ENCODE data around the gene SBF1. TPM values are rescaled to one million over a fixed set of nuclear protein-coding genes. Genes with fewer than 3 reads are reported as not detected.

SBF1 gene
- total and polyA plus RNA-seq, 2 of the 13 experiments (the other 11 are each of a cell fraction or from before 2014, with no cell fraction given), result 31.7 to 40.9 TPM

DNA sequence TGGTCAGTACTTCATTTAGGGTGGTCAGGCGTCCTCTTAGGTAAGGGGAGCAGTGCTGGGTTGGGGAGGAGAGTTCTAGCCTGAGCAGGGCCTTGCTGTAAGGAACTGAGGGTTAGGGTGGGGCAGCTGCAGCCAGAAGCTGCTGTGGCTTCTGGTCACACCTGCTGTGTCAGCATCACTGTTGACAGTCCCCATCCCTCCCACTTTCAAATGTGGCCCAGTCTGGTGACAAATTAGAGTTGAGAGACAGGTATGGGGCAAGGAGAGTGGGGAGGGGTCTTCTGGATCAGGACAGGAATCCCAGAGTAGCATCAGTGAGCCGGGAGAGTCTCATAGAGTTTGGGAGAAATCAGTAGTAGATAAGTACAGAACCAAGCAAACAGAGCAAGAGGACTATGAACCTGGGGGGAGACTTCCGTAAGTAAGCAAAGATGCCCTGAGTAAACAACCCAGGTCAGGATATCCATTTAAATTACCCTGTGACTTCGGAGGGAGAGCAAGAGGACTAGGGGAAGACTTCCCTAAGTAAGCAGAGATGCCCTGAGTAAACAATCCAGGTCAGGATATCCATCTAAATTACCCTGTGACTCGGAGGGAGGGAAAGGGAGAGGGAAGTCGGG, 78.0 kb downstream of the SBF1 start (continued):
- TF ChIP-seq, protein P1, sequence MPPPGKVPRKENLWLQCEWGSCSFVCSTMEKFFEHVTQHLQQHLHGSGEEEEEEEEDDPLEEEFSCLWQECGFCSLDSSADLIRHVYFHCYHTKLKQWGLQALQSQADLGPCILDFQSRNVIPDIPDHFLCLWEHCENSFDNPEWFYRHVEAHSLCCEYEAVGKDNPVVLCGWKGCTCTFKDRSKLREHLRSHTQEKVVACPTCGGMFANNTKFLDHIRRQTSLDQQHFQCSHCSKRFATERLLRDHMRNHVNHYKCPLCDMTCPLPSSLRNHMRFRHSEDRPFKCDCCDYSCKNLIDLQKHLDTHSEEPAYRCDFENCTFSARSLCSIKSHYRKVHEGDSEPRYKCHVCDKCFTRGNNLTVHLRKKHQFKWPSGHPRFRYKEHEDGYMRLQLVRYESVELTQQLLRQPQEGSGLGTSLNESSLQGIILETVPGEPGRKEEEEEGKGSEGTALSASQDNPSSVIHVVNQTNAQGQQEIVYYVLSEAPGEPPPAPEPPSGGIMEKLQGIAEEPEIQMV (CRISPR knock-in tag; IDR thresholded peaks at IDR 0.05; ENCODE audit: low read depth), result no peak
- TF ChIP-seq ELF4 (CRISPR knock-in tag; IDR thresholded peaks at IDR 0.05; ENCODE audit: borderline replicate concordance) (peak; percentile 85; the same call in 1 of the 2 replicates), ZNF788 (CRISPR knock-in tag; IDR thresholded peaks at IDR 0.05; ENCODE audit: borderline replicate concordance) (peak; percentile 52; the same call in 1 of the 2 replicates), ARHGAP35 (CRISPR knock-in tag; IDR thresholded peaks at IDR 0.05; ENCODE audit: borderline replicate concordance) (no peak), ATM (IDR thresholded peaks at IDR 0.05; ENCODE audit: borderline replicate concordance) (no peak), CSRNP2 (CRISPR knock-in tag; conservative IDR thresholded peaks at IDR 0.05; ENCODE audit: low read depth) (no peak), ZNF772 (CRISPR knock-in tag; IDR thresholded peaks at IDR 0.05) (peak; percentile 87), ZNF282 (IDR thresholded peaks at IDR 0.05; ENCODE audit: partially characterized antibody) (no peak), RARA (CRISPR knock-in tag; IDR thresholded peaks at IDR 0.05) (peak; percentile 96), ZNF749 (CRISPR knock-in tag; IDR thresholded peaks at IDR 0.05; ENCODE audit: borderline replicate concordance) (peak; percentile 34; the same call in 1 of the 2 replicates), ZNF703 (CRISPR knock-in tag; IDR thresholded peaks at IDR 0.05; ENCODE audit: borderline replicate concordance) (peak; percentile 70; the same call in 1 of the 2 replicates), LCORL (IDR thresholded peaks at IDR 0.05) (no peak), LCORL (CRISPR knock-in tag; IDR thresholded peaks at IDR 0.05) (peak; percentile 97), ZFP36L2 (CRISPR knock-in tag; IDR thresholded peaks at IDR 0.05) (no peak), JUNB (CRISPR knock-in tag; IDR thresholded peaks at IDR 0.05; ENCODE audit: borderline replicate concordance) (no peak), ZNF550 (CRISPR knock-in tag; IDR thresholded peaks at IDR 0.05; ENCODE audit: borderline replicate concordance) (no peak)
- TF ChIP-seq, protein P2, sequence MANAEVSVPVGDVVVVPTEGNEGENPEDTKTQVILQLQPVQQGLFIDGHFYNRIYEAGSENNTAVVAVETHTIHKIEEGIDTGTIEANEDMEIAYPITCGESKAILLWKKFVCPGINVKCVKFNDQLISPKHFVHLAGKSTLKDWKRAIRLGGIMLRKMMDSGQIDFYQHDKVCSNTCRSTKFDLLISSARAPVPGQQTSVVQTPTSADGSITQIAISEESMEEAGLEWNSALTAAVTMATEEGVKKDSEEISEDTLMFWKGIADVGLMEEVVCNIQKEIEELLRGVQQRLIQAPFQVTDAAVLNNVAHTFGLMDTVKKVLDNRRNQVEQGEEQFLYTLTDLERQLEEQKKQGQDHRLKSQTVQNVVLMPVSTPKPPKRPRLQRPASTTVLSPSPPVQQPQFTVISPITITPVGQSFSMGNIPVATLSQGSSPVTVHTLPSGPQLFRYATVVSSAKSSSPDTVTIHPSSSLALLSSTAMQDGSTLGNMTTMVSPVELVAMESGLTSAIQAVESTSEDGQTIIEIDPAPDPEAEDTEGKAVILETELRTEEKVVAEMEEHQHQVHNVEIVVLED (CRISPR knock-in tag; IDR thresholded peaks at IDR 0.05; ENCODE audit: borderline replicate concordance), result no peak; the same call in 1 of the 2 replicates
- TF ChIP-seq, protein P3, sequence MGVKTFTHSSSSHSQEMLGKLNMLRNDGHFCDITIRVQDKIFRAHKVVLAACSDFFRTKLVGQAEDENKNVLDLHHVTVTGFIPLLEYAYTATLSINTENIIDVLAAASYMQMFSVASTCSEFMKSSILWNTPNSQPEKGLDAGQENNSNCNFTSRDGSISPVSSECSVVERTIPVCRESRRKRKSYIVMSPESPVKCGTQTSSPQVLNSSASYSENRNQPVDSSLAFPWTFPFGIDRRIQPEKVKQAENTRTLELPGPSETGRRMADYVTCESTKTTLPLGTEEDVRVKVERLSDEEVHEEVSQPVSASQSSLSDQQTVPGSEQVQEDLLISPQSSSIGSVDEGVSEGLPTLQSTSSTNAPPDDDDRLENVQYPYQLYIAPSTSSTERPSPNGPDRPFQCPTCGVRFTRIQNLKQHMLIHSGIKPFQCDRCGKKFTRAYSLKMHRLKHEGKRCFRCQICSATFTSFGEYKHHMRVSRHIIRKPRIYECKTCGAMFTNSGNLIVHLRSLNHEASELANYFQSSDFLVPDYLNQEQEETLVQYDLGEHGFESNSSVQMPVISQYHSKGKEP (CRISPR knock-in tag; IDR thresholded peaks at IDR 0.05), result no peak
- TF ChIP-seq, protein P4, sequence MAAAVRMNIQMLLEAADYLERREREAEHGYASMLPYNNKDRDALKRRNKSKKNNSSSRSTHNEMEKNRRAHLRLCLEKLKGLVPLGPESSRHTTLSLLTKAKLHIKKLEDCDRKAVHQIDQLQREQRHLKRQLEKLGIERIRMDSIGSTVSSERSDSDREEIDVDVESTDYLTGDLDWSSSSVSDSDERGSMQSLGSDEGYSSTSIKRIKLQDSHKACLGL (CRISPR knock-in tag; IDR thresholded peaks at IDR 0.05), result no peak

Data from HepG2 (cell line).